Left forelimb (tissue), 1 donor: ENCODE measurements around the gene OXA1L.
"Not testable (repeated sequence)": the region's sequence is repeated elsewhere in the genome, so short reads cannot be mapped to it uniquely, and the experiment has no call there.

Source experiments
- DNase-seq: peaks from one replicate; pipeline ENCODE4 v3.0.0-alpha.2; 2018; ENCODE audit warnings: low spot score

OXA1L gene

GRCh38 chr14:22766457-22767322, at the start of gene OXA1L:
Gene OXA1L (plus strand): TSS chr14:22766688. CDS start chr14:22766702, 14 bp downstream.
- peak; percentile 93 for DNase-seq

- no peak for DNase-seq
These were observed 48.4 kb upstream of the OXA1L start for GRCh38 chr14:22718091-22718490.

GRCh38 chr14:22721213-22721612, 45.3 kb upstream of the OXA1L start:
- DNase-seq = no peak

DNA sequence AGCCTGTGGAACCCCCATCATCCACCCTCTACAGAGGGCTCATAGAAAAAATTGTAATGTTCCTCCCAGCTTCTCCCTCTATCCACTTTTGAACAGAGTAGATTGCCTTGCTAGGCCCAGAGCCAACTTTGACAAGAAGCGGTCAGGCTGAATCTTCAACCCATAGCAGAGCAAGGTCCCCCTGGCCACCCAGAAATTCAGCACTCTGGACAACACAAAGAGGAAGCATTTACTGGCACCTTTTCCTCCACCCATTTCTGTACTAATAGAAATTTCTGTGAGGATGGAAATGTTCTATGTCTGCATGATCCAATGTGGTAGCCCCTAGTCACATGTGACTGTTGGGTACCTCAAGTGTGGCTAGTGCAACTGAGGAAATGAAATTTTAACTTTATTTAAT, 42.7 kb upstream of the OXA1L start:
- no peak for DNase-seq

DNA sequence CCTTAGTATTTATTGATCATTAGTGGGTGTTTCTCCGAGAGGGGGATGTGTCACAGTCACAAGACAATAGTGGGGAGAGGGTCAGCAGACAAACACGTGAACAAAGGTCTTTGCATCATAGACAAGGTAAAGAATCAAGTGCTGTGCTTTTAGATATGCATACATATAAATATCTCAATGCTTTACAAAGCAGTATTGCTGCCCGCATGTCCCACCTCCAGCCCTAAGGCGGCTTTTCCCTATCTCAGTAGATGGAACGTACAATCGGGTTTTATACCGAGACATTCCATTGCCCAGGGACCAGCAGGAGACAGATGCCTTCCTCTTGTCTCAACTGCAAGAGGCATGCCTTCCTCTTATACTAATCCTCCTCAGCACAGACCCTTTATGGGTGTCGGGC, 41.6 kb upstream of the OXA1L start:
- not testable (repeated sequence) for DNase-seq

- DNase-seq = not testable (repeated sequence)
These were observed 41.1 kb upstream of the OXA1L start for GRCh38 chr14:22725374-22725773.

- DNase-seq = no peak
These were observed 40.5 kb upstream of the OXA1L start for GRCh38 chr14:22726012-22726411.

GRCh38 chr14:22732062-22732461, 34.4 kb upstream of the OXA1L start:
- not testable (repeated sequence) for DNase-seq

GRCh38 chr14:22733829-22734228, 32.7 kb upstream of the OXA1L start:
- DNase-seq = no peak

DNA sequence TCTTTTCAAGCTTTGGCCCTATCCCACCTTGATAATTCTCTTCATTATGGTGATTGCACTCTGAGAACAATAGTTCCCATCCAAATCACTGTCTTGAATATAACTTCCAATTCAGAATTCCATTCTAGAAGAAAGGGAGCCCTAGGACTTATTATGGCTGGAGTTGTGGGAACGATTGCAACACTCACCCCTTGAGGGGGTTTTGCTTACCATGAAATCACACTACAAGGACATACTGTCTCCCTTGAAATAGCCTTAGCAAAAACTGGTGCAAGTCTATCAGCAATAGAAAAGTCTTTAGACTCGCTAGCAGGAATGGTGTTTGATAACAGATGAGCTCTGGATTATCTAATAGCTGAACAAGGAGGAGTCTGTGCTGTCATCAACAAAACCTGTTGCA, 31.4 kb upstream of the OXA1L start:
- no peak for DNase-seq

DNA sequence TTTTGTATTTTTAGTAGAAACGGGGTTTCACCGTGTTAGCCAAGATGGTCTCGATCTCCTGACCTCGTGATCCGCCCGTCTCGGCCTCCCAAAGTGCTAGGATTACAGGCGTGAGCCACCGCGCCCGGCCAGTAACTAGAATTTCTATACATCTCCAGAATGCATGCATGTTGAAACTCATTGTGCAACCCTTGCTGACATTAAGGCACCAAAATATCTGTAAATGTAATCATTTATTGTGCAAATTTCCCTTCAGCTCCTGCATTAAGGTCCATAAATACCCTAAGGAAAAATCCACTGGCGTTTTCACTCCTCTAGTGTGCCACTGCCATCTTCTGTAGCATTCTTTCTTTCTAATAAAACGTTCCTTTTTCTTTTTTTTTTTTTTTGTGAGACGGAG, 30.1 kb upstream of the OXA1L start:
- DNase-seq = not testable (repeated sequence)

- DNase-seq = no peak
These were observed 29.4 kb upstream of the OXA1L start for GRCh38 chr14:22737052-22737451.

GRCh38 chr14:22739423-22739822, 27.1 kb upstream of the OXA1L start:
- DNase-seq = no peak

GRCh38 chr14:22740020-22740419, 26.5 kb upstream of the OXA1L start:
- no peak for DNase-seq

GRCh38 chr14:22747769-22748168, 18.7 kb upstream of the OXA1L start:
- DNase-seq = no peak

- DNase-seq = no peak
These were observed 18.3 kb upstream of the OXA1L start for GRCh38 chr14:22748206-22748605.

- DNase-seq = no peak
These were observed 17.8 kb upstream of the OXA1L start for GRCh38 chr14:22748631-22749068.

- DNase-seq = no peak
These were observed 14.1 kb upstream of the OXA1L start for GRCh38 chr14:22752422-22752821.

- DNase-seq = no peak
These were observed 12.9 kb upstream of the OXA1L start for GRCh38 chr14:22753586-22753985.

- not testable (repeated sequence) for DNase-seq
These were observed 8.4 kb upstream of the OXA1L start for GRCh38 chr14:22757972-22758650.

DNA sequence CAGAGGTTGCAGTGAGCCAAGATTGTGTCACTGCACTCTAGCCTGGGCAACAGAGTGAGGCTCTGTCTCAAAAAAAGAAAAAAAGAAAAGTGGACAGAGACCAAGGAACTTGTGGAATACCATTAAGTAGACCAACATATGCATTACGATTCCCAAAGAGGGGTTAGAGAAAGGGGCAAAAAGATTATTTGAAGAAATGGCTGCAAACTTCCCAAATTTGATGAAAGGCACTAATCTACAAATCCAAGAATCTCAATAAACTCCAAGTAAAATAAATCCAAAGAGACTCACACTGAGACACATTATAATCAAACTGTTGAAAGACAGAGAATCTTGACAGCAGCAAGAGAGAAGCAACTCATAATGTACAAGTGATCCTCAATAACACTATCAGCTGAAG, 4.8 kb upstream of the OXA1L start:
- no peak for DNase-seq

- DNase-seq = no peak
These were observed 2.1 kb upstream of the OXA1L start for GRCh38 chr14:22764382-22764781.

DNA sequence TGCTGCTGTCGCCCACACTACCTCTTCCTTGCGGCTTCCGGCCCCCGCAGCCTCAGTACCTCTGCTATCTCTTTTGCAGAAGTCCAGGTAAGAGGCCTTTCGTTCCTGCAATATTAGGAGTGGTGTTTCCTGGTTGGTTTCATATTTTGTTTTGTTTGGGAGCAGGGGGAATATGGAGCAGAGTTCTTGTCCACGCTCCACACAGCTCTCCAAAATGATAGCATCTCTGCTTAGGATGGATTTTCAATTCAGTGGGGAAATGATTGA, 768 bp downstream of the OXA1L start:
- DNase-seq = no peak

GRCh38 chr14:22768947-22769346, 2.5 kb downstream of the OXA1L start:
- no peak for DNase-seq
